Measurements from ENCODE around the gene RUNX3. TPM values are rescaled to one million over a fixed set of nuclear protein-coding genes. Genes with fewer than 3 reads are reported as not detected.

Gene RUNX3
- polyA plus RNA-seq, 1 donor (not counting 4 experiments of a cell fraction or from before 2014, with no cell fraction given): not detected

GRCh38 chr1:24959623-24959975 is 29.5 kb upstream of the RUNX3 start:
- no peak for TF ChIP-seq EZH2 (IDR thresholded peaks at IDR 0.05; ENCODE audit: low read length)
- TF ChIP-seq, protein P1, sequence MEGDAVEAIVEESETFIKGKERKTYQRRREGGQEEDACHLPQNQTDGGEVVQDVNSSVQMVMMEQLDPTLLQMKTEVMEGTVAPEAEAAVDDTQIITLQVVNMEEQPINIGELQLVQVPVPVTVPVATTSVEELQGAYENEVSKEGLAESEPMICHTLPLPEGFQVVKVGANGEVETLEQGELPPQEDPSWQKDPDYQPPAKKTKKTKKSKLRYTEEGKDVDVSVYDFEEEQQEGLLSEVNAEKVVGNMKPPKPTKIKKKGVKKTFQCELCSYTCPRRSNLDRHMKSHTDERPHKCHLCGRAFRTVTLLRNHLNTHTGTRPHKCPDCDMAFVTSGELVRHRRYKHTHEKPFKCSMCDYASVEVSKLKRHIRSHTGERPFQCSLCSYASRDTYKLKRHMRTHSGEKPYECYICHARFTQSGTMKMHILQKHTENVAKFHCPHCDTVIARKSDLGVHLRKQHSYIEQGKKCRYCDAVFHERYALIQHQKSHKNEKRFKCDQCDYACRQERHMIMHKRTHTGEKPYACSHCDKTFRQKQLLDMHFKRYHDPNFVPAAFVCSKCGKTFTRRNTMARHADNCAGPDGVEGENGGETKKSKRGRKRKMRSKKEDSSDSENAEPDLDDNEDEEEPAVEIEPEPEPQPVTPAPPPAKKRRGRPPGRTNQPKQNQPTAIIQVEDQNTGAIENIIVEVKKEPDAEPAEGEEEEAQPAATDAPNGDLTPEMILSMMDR (optimal IDR thresholded peaks at IDR 0.05 in 1 of 3, IDR thresholded peaks at IDR 0.05 in 1 of 3, conservative IDR thresholded peaks at IDR 0.05 in 1 of 3; ENCODE audit: extremely low read depth in 1 of 3, insufficient read depth in 2 of 3, low read length in 3 of 3): no peak
- FAIRE-seq (no peak), DNase-seq (ENCODE audit: low read depth, low spot score) (no peak)
- Histone ChIP-seq H3K9me1 (ENCODE audit: control insufficient read depth, extremely low read depth, insufficient read depth, low read length) (no peaks in the 10 kb centered on the region), H3K9me3 (ENCODE audit: control insufficient read depth, low read depth, low read length) (no peaks in the 10 kb centered on the region), H3K4me1 (ENCODE audit: control insufficient read depth, extremely low read depth, insufficient read depth, low read length) (peaks cover 23% of the 10 kb centered on the region), H3K27ac (ENCODE audit: control insufficient read depth, insufficient read depth, low read length) (no peak overlapping the region), H3K4me2 (ENCODE audit: control insufficient read depth, extremely low read depth, insufficient read depth, low read depth, low read length) (no peak overlapping the region), H3K36me3 (ENCODE audit: control insufficient read depth in 2 of 2, extremely low read depth in 1 of 2, insufficient read depth in 2 of 2, low read length in 2 of 2) (no peaks in the 10 kb centered on the region), H2AFZ (ENCODE audit: control insufficient read depth, low read length) (no peak overlapping the region), H3K79me2 (ENCODE audit: control insufficient read depth, insufficient read depth, low read length) (no peaks in the 10 kb centered on the region), H3K4me3 (ENCODE audit: control insufficient read depth in 2 of 3, extremely low read depth in 1 of 3, insufficient read depth in 2 of 3, low read depth in 1 of 3, low read length in 3 of 3) (no peak overlapping the region), H4K20me1 (ENCODE audit: control insufficient read depth, extremely low read depth, insufficient read depth, low read length) (no peaks in the 10 kb centered on the region), H3K27me3 (ENCODE audit: control insufficient read depth, extremely low read depth, insufficient read depth, low read length) (peaks cover 12% of the 10 kb centered on the region), H3K9ac (ENCODE audit: control insufficient read depth, extremely low read depth, insufficient read depth, low read length) (no peak overlapping the region)
- dilution Hi-C loops (cut with MboI; ENCODE audit: extremely low pct_ligation_motif_present, low sequenced_read_pairs): no loop called here

- Histone ChIP-seq H3K36me3 (ENCODE audit: control insufficient read depth in 2 of 2, extremely low read depth in 1 of 2, insufficient read depth in 2 of 2, low read length in 2 of 2) (no peaks in the 10 kb centered on the region), H3K9me1 (ENCODE audit: control insufficient read depth, extremely low read depth, insufficient read depth, low read length) (no peaks in the 10 kb centered on the region), H3K27me3 (ENCODE audit: control insufficient read depth, extremely low read depth, insufficient read depth, low read length) (peaks cover 12% of the 10 kb centered on the region), H3K9me3 (ENCODE audit: control insufficient read depth, low read depth, low read length) (no peaks in the 10 kb centered on the region), H3K4me1 (ENCODE audit: control insufficient read depth, extremely low read depth, insufficient read depth, low read length) (peaks cover 25% of the 10 kb centered on the region), H3K27ac (ENCODE audit: control insufficient read depth, insufficient read depth, low read length) (no peak overlapping the region), H3K4me3 (ENCODE audit: control insufficient read depth in 2 of 3, extremely low read depth in 1 of 3, insufficient read depth in 2 of 3, low read depth in 1 of 3, low read length in 3 of 3) (no peak overlapping the region), H3K79me2 (ENCODE audit: control insufficient read depth, insufficient read depth, low read length) (no peaks in the 10 kb centered on the region), H4K20me1 (ENCODE audit: control insufficient read depth, extremely low read depth, insufficient read depth, low read length) (no peaks in the 10 kb centered on the region), H2AFZ (ENCODE audit: control insufficient read depth, low read length) (no peak overlapping the region), H3K4me2 (ENCODE audit: control insufficient read depth, extremely low read depth, insufficient read depth, low read depth, low read length) (no peak overlapping the region), H3K9ac (ENCODE audit: control insufficient read depth, extremely low read depth, insufficient read depth, low read length) (no peak overlapping the region)
- TF ChIP-seq EZH2 (IDR thresholded peaks at IDR 0.05; ENCODE audit: low read length): no peak
- TF ChIP-seq, protein P1 (optimal IDR thresholded peaks at IDR 0.05 in 1 of 3, IDR thresholded peaks at IDR 0.05 in 1 of 3, conservative IDR thresholded peaks at IDR 0.05 in 1 of 3; ENCODE audit: extremely low read depth in 1 of 3, insufficient read depth in 2 of 3, low read length in 3 of 3): no peak
- no peak for FAIRE-seq
- dilution Hi-C loops (cut with MboI; ENCODE audit: extremely low pct_ligation_motif_present, low sequenced_read_pairs): no loop called here
- no peak for DNase-seq (ENCODE audit: low read depth, low spot score)
Measured at GRCh38 chr1:24958766-24959622, 28.9 kb upstream of the RUNX3 start.

Data from keratinocyte (primary cell).